ENCODE results near the gene OR2Z1. TPM values are rescaled to one million over a fixed set of nuclear protein-coding genes. Genes with fewer than 3 reads are reported as not detected.
"Not testable (repeated sequence)": the region's sequence is repeated elsewhere in the genome, so short reads cannot be mapped to it uniquely, and the experiment has no call there.

Gene OR2Z1
- total RNA-seq, 1 donor from 2014 or later, result not detected

DNA sequence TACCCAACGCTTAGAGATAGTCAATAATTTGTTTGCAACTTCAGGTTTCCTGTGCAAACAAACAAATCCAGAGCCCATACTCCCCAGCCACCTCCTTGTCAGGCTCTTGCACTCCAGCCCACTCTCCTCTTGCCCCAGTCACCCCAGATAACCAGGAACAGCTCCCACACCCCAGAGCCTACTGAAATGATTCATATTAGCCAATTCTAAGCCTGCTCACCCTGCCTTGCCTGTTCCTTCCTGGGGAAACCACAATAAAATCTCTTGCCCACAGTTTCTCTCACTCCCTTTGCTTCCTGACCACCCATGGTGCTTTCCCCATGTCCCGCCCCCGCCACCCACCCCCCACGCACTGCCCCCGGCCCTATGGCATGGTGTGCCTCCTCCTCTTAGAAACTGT, 19.1 kb upstream of the OR2Z1 start:
- no peak for DNase-seq (ENCODE audit: low read depth)

DNA sequence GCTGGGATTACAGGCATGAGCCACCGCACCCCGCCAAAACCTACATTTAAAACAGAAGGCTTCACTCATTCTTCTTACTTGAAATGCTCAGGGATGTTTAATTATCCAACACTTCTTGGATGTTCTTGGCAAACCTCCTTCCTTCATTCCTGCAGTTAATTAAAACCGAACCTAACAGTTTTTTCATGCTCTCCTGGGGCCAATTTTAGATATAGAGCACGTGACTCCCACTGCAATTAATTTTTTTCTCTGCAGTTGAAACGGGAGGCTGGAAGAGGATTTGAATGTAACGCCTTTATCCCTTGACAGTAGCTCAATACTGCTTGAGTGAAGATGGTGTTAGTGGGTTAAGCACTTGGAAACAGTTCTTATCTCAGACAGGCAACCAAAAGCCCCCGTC, 18.2 kb upstream of the OR2Z1 start:
- DNase-seq (ENCODE audit: low read depth), result no peak

DNA sequence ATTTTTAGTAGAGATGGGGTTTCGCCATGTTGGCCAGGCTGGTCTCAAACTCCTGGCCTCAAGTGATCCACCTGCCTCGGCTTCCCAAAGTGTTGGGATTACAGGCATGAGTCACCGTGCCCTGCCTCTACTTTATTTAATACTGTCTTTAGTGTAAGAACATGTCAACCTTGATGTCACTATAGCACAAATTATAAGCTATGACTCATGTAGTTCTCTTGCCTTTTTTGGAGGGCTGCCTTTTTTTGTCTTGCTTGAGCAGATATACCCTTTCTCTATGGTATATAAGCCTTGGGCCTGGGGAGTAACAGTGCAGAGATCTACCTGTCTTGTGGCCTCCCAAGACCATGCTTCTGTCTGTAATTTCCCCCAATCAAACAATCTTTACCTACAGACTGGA, 16.1 kb upstream of the OR2Z1 start:
- not testable (repeated sequence) for DNase-seq (ENCODE audit: low read depth)

DNA sequence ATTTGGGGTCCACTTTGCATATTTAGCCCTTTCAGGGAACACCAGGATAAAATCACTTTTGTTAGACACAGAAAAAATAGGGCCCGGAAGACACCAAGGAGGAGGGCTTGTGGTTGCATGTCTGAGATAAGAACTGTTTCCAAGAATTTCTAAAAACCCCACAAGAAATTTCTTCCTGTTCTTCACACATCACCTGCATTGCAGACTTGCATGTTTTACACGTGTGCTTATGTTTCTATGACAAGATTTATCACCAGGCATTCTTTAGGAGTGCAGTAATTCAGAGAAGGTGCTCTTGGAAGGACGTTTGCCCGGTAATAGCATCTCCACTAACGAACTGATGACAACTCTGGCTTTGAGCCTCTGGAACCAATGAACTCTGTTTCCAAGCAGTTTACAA, 15.7 kb upstream of the OR2Z1 start:
- DNase-seq (ENCODE audit: low read depth), result no peak

DNA sequence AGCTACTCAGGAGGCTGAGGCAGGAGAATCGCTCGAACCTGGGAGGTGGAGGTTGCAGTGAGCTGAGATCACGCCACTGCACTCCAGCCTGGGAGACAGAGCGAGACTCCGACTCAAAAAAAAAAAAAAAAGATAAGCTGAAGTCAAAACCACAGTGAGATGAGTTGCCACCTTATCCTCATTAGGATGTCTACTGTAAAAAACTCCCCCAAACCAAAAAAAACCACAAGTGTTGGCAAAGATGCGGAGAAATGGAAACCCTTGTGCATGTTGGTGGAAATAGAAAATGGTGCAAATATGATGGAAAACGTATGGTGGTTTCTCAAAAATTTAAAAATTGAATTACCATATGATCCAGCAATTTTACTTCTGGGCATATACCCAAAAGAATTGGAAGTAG, 11.1 kb upstream of the OR2Z1 start:
- not testable (repeated sequence) for DNase-seq (ENCODE audit: low read depth)

DNA sequence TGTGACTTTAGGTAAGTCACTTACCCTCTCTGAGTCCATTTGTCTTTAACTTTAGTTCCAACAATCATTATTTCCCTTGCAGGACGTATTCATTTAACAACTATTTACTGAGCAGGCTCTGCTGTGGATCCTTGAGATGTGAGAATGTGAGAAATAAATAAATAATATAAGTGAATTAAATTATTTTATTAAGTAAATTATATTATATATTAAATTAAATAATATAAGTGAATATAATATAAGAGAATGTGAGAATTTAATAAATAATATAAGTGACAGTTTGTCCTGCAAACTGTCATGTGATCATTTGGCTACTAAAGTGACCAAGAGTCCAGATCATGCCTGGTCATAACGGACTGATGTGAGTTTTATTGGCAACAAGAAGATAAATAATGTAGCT, 598 bp downstream of the OR2Z1 start:
- DNase-seq (ENCODE audit: low read depth), result no peak

DNA sequence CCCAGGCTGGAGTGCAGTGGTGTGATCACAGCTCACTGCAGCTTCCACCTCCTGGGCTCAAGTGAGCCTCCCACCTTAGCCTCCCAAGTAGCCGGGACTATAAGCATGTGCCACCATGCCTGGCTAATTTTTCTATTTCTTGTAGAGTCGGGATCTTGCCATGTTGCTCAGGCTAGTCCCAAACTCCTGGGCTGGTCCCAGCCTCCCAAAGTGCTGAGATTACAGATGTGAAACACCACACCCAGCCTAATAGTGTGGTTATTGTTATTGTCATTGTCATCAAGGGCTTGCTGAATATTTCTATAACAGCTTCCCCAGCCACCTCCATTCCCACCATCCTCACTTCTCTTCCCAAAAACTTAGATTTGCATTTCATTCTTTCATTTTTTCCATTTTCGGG, 2.8 kb downstream of the OR2Z1 start:
- DNase-seq (ENCODE audit: low read depth), result no peak

DNA sequence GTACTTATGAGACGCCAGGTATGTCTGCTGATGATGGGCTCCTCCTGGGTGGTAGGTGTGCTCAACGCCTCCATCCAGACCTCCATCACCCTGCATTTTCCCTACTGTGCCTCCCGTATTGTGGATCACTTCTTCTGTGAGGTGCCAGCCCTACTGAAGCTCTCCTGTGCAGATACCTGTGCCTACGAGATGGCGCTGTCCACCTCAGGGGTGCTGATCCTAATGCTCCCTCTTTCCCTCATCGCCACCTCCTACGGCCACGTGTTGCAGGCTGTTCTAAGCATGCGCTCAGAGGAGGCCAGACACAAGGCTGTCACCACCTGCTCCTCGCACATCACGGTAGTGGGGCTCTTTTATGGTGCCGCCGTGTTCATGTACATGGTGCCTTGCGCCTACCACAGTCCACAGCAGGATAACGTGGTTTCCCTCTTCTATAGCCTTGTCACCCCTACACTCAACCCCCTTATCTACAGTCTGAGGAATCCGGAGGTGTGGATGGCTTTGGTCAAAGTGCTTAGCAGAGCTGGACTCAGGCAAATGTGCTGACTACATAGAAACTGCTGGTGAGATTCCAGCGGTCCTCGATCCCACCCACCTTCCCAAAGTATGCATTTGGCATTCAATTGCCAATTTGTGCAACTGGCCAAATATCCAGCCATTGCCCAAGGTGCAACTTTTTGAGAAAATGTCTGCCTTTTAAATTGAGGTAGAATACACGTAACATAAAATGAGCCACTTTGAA, 10.2 kb downstream of the OR2Z1 start:
- DNase-seq (ENCODE audit: low read depth), result no peak

DNA sequence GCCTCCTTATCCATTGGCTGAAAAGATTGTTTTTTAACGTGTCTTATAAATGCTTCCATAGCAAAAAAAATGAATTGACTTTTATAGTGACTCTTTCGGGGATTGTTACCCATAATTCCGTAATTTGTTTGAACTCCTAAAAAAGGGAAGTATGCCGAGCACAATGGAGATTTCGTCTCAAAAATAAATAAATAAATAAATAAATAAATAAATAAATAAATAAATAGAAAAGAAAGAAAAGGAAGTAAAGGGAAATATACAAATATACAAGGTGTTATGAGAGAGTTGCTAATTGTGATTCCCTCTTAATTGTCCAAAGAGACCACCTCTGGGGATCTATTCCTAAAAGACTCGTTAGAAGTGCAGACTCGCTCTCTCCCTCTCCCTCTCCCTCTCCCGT, 16.9 kb downstream of the OR2Z1 start:
- no peak for DNase-seq (ENCODE audit: low read depth)

DNA sequence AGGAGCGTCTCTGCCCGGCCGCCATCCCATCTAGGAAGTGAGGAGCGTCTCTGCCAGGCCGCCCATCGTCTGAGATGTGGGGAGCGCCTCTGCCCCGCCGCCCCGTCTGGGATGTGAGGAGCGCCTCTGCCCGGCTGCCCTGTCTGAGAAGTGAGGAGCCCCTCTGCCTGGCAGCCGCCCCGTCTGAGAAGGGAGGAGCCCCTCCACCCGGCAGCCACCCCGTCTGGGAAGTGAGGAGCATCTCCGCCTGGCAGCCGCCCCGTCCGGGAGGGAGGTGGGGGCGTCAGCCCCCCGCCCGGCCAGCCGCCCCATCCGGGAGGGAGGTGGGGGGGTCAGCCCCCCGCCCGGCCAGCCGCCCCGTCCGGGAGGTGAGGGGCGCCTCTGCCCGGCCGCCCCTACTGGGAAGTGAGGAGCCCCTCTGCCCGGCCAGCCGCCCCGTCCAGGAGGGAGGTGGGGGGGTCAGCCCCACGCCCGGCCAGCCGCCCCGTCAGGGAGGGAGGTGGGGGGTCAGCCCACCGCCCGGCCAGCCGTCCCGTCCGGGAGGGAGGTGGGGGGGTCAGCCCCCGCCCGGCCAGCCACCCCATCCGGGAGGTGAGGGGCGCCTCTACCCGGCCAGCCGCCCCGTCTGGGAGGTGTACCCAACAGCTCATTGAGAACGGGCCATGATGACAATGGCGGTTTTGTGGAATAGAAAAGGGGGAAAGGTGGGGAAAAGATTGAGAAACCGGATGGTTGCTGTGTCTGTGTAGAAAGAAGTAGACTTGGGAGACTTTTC, 18.0 kb downstream of the OR2Z1 start:
- not testable (repeated sequence) for DNase-seq (ENCODE audit: low read depth)

DNA sequence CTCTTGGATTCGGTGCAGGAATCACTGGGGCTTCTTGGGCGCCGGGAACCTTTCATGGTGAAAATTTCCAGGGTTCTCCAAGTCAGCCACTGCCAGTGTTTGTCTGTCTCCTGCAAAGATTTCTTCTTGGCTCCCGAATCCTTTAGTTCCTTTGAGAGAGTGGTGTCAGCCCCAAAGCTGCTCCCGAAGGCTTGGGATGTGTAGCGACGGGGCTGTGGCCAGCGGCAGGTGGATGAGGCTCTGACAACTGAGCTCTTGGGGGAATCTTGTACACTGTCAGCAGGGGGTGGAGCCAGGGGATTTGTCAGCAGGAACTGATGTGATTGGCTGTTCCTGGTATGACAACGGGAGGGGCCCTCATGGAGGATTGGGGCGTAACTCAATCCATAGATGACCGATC, 45.8 kb downstream of the OR2Z1 start:
- DNase-seq (ENCODE audit: low read depth), result not testable (repeated sequence)

DNA sequence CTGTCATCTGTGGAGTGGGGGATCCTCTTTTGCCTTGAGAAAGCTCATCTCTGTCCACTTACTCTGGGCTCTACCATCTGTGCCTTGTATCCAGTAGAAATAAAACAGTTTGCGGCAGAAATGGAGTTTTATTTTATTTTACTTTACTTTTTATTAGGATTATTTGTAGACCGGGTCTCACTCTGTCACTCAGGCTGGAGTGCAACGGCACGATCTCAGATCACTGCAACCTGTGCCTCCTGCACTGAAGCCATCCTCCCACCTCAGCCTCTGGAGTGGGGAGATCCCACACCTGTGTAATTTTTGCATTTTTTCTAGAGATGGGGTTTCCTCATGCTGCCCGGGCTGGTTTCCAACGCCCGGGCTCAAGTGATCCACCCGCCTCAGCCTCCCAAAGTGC, 47.8 kb downstream of the OR2Z1 start:
- not testable (repeated sequence) for DNase-seq (ENCODE audit: low read depth)

DNA sequence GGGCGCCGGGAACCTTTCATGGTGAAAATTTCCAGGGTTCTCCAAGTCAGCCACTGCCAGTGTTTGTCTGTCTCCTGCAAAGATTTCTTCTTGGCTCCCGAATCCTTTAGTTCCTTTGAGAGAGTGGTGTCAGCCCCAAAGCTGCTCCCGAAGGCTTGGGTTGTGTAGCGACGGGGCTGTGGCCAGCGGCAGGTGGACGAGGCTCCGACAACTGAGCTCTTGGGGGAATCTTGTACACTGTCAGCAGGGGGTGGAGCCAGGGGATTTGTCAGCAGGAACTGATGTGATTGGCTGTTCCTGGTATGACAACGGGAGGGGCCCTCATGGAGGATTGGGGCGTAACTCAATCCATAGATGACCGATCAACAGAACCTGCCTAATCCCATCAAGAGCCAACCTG, 52.2 kb downstream of the OR2Z1 start:
- DNase-seq (ENCODE audit: low read depth), result not testable (repeated sequence)

Other genes starting within 250 kb of the OR2Z1 start
- not detected in 2 replicates for gene PRAM1, start 219.0 kb upstream of the OR2Z1 start, total RNA-seq
- 5.4 and 6.1 TPM in 2 replicates for gene ZNF414, start 207.5 kb upstream of the OR2Z1 start, total RNA-seq
- 0.21 TPM in 1 of 2 replicates, not detected in the other for gene MYO1F, start 144.2 kb upstream of the OR2Z1 start, total RNA-seq
- gene ADAMTS10, start 110.9 kb upstream of the OR2Z1 start, total RNA-seq, result 0.83 TPM in 1 of 2 replicates, not detected in the other
- not detected in 2 replicates for gene NFILZ, start 91.0 kb upstream of the OR2Z1 start, total RNA-seq
- not detected in 2 replicates for gene ACTL9, start 22.8 kb upstream of the OR2Z1 start, total RNA-seq
- gene ZNF558, start 110.7 kb downstream of the OR2Z1 start, total RNA-seq, result 33.3 and 34.0 TPM in 2 replicates
- gene MBD3L1, start 110.7 kb downstream of the OR2Z1 start, total RNA-seq, result not detected in 2 replicates

Data from myocyte (in vitro differentiated cells).